Transverse colon (tissue), 4 donors: ENCODE data around the gene AKR1B1. TPM values are rescaled to one million over a fixed set of nuclear protein-coding genes. Genes with fewer than 3 reads are reported as not detected.

Experiments used
- DNase-seq: peaks from one replicate; pipeline ENCODE4 v3.0.0-alpha.2; 2019
- H3K27ac ChIP-seq, 4 donors: fragments of 200-600 bp; sonication (generic); 2 replicates each; pipeline ENCODE4 v1.5.1; 2016 to 2018; ENCODE audit warnings: inconsistent platforms in 4 of 4
- H3K27me3 ChIP-seq: fragments of 200-600 bp; sonication (generic); 2 replicates; pipeline ENCODE4 v1.5.1; 2017; ENCODE audit warnings: inconsistent platforms
- H3K36me3 ChIP-seq, 4 donors: fragments of 200-600 bp; sonication (generic); 2 replicates each; pipeline ENCODE4 v1.5.1; 2017 to 2019; ENCODE audit warnings: inconsistent platforms in 4 of 4
- H3K4me1 ChIP-seq, 4 donors: fragments of 200-600 bp; sonication (generic); 2 replicates each; pipeline ENCODE4 v1.5.1; 2017 to 2020; ENCODE audit warnings: inconsistent platforms in 4 of 4
- H3K4me3 ChIP-seq, 4 donors: fragments of 200-600 bp; sonication (generic); 1 replicate in 1 of 4; 2 replicates in 3 of 4; pipeline versions ENCODE4 v1.5.1 to v1.6.1; 2017 to 2019; ENCODE audit warnings: inconsistent platforms in 4 of 4
- H3K9me3 ChIP-seq, 2 donors: fragments of 200-600 bp; sonication (generic); 2 replicates each; pipeline ENCODE4 v1.5.1; 2017 to 2019; ENCODE audit warnings: inconsistent platforms in 2 of 2
- CTCF ChIP-seq, 5 experiments: fragments of 200-600 bp in 3 of 5; fragments of 450-650 bp in 2 of 5; sonication (generic) in 3 of 5; IDR thresholded peaks; 1 replicate in 2 of 5; 2 replicates in 3 of 5; pipeline ENCODE4 v1.5.1; 2016 to 2017; ENCODE audit warnings: antibody characterized with exemption in 5 of 5, inconsistent platforms in 3 of 5, mild to moderate bottlenecking in 2 of 5, moderate library complexity in 1 of 5
- EP300 ChIP-seq: sonication (generic); formaldehyde crosslinking; IDR thresholded peaks from one replicate; pipeline ENCODE4 v1.6.1; 2017; ENCODE audit warnings: antibody characterized with exemption, low read depth
- POLR2A ChIP-seq: fragments of 450-650 bp; IDR thresholded peaks from one replicate; pipeline ENCODE4 v1.6.1; 2016; ENCODE audit warnings: antibody characterized with exemption, mild to moderate bottlenecking, moderate library complexity
- POLR2AphosphoS5 ChIP-seq, 3 donors: sonication (generic); formaldehyde crosslinking; IDR thresholded peaks; one replicate each; pipeline ENCODE4 v1.6.1; 2016; ENCODE audit warnings: antibody characterized with exemption in 3 of 3
- WGBS, 2 donors: methylation state at CpG; one replicate each; pipeline ENCODE4 v1.1.5; 2018; ENCODE audit warnings: low coverage in 1 of 2; 5-methylcytosine and 5-hydroxymethylcytosine counted together
- in situ Hi-C, 4 donors: fragments of 200-750 bp; cut with MboI; loops; one replicate each; pipeline versions ENCODE4 v1.15.0 to v1.15.1; 2017; ENCODE audit warnings: low sequenced_read_pairs in 3 of 4, low pct_ligation_motif_present in 1 of 4, low pct_unique_long_range_greater_than_20kb in 1 of 4
- intact Hi-C: fragments of 100-400 bp; cut with DNase I; formaldehyde crosslinking; loops from one replicate; pipeline ENCODE4 v1.15.1; 2023; ENCODE audit warnings: low total_unique reads
- total RNA-seq, 4 donors: library from RNA; depleted of rRNA; stranded (reverse); fragments of >200 nt; gene quantifications; one replicate each; pipeline ENCODE4 v1.1.0, GENCODE V29; 2016

AKR1B1 gene
- total RNA-seq, 4 donors from 2014 or later: 6.4 to 37.2 (median 19.4) TPM

GRCh38 chr7:134470864-134471263 is 12.0 kb upstream of the AKR1B1 start:
- in situ Hi-C loops (no loop called here), intact Hi-C loops (no loop called here)
- no peak for DNase-seq
- H3K36me3 ChIP-seq: no peaks in the 10 kb centered on the region
- no peak overlapping the region for H3K4me3 ChIP-seq
- TF ChIP-seq POLR2A: no peak
- no peak for TF ChIP-seq POLR2AphosphoS5 (IDR thresholded peaks at IDR 0.05)
- TF ChIP-seq EP300: no peak
- no peak for TF ChIP-seq CTCF (IDR thresholded peaks at IDR 0.05)
- no peaks in the 10 kb centered on the region for H3K9me3 ChIP-seq
- 94 to 100% methylated on average over 1 to 4 of the region's 4 CpGs for WGBS, 2 donors
- no peaks in the 10 kb centered on the region for H3K27me3 ChIP-seq
- no peaks in the 10 kb centered on the region for H3K4me1 ChIP-seq
- H3K27ac ChIP-seq: no peak overlapping the region

GRCh38 chr7:134469622-134470021 is 10.7 kb upstream of the AKR1B1 start:
- Histone ChIP-seq H3K36me3 (no peaks in the 10 kb centered on the region), H3K4me1 (no peaks in the 10 kb centered on the region), H3K27ac (no peak overlapping the region), H3K4me3 (no peak overlapping the region), H3K27me3 (no peaks in the 10 kb centered on the region), H3K9me3 (peaks cover 0 to 4% of the 10 kb centered on the region in 2 donors)
- no peak for TF ChIP-seq POLR2AphosphoS5 (IDR thresholded peaks at IDR 0.05)
- no peak for TF ChIP-seq EP300
- no peak for TF ChIP-seq CTCF (IDR thresholded peaks at IDR 0.05)
- no peak for TF ChIP-seq POLR2A
- WGBS, 2 donors: 87 to 92% methylated on average over 9 of the region's 9 CpGs
- in situ Hi-C loops (no loop called here), intact Hi-C loops (loop anchor here (10.0 kb wide), 1 partner anchor 1035 kb away; no protein-coding TSS in a partner anchor)
- DNase-seq: no peak

- Histone ChIP-seq H3K27me3 (no peaks in the 10 kb centered on the region), H3K4me1 (no peaks in the 10 kb centered on the region), H3K9me3 (peaks cover 0 to 5% of the 10 kb centered on the region in 2 donors), H3K27ac (no peak overlapping the region), H3K4me3 (no peak overlapping the region), H3K36me3 (no peaks in the 10 kb centered on the region)
- DNase-seq: no peak
- intact Hi-C loops (loop anchor here (10.0 kb wide), 1 partner anchor 1036 kb away; no protein-coding TSS in a partner anchor), in situ Hi-C loops (no loop called here)
- WGBS, 2 donors: 90% methylated on average over 6 of the region's 6 CpGs; no CpG with 5 or more reads in 1 of the 2 donors
- no peak for TF ChIP-seq POLR2A
- no peak for TF ChIP-seq CTCF (IDR thresholded peaks at IDR 0.05)
- no peak for TF ChIP-seq POLR2AphosphoS5 (IDR thresholded peaks at IDR 0.05)
- no peak for TF ChIP-seq EP300
Measured at GRCh38 chr7:134468475-134468874, 9.6 kb upstream of the AKR1B1 start.

GRCh38 chr7:134468054-134468453 is 9.2 kb upstream of the AKR1B1 start:
- H3K4me3 ChIP-seq: no peak overlapping the region
- WGBS, 2 donors: 60 to 87% methylated on average over 1 to 6 of the region's 6 CpGs

More at GRCh38 chr7:134468054-134468453, 9.2 kb upstream of the AKR1B1 start:
- intact Hi-C loops (loop anchor here (10.0 kb wide), 1 partner anchor 1037 kb away; no protein-coding TSS in a partner anchor), in situ Hi-C loops (no loop called here)
- H3K36me3 ChIP-seq: no peaks in the 10 kb centered on the region
- no peaks in the 10 kb centered on the region for H3K27me3 ChIP-seq
- no peak overlapping the region for H3K27ac ChIP-seq
- H3K4me1 ChIP-seq: no peaks in the 10 kb centered on the region
- TF ChIP-seq POLR2A (no peak), CTCF (IDR thresholded peaks at IDR 0.05) (no peak), EP300 (no peak), POLR2AphosphoS5 (IDR thresholded peaks at IDR 0.05) (no peak)
- no peak for DNase-seq
- H3K9me3 ChIP-seq: peaks cover 0 to 5% of the 10 kb centered on the region in 2 donors
